Heart left ventricle (tissue), 16 donors: Measurements from ENCODE around the gene HEMGN. TPM values are rescaled to one million over a fixed set of nuclear protein-coding genes. Genes with fewer than 3 reads are reported as not detected.

Source experiments
- ATAC-seq, 4 donors: fragments of 200-7000 bp; cut with Tn5 transposase; one replicate each; pipeline ENCODE4 v1.9.1; 2020 to 2022; ENCODE audit warnings: moderate library complexity in 4 of 4, mild to moderate bottlenecking in 3 of 4, moderate number of reproducible peaks in 1 of 4
- DNase-seq, 5 donors: peaks; one replicate each; pipeline ENCODE4 v3.0.0-alpha.2; 2020
- H3K27ac ChIP-seq, 12 donors: fragments of 200-600 bp; sonication (generic) in 4 of 12; one replicate each; pipeline versions ENCODE4 v1.5.0 to v1.8.0; 2016 to 2022; ENCODE audit warnings: mild to moderate bottlenecking in 2 of 12
- H3K27me3 ChIP-seq, 9 donors: fragments of 200-600 bp; sonication (generic) in 2 of 9; one replicate each; pipeline versions ENCODE4 v1.5.1 to v1.8.0; 2016 to 2022; ENCODE audit warnings: mild to moderate bottlenecking in 3 of 9
- H3K36me3 ChIP-seq, 9 donors: fragments of 200-600 bp; sonication (generic) in 2 of 9; one replicate each; pipeline versions ENCODE4 v1.5.0 to v1.8.0; 2018 to 2022; ENCODE audit warnings: mild to moderate bottlenecking in 2 of 9
- H3K4me1 ChIP-seq, 12 donors: fragments of 200-600 bp; sonication (generic) in 4 of 12; one replicate each; pipeline versions ENCODE4 v1.5.0 to v1.8.0; 2016 to 2022; ENCODE audit warnings: mild to moderate bottlenecking in 3 of 12
- H3K4me3 ChIP-seq, 12 donors: fragments of 200-600 bp; sonication (generic) in 4 of 12; one replicate each; pipeline versions ENCODE4 v1.5.0 to v1.8.0; 2017 to 2022; ENCODE audit warnings: mild to moderate bottlenecking in 9 of 12, moderate library complexity in 4 of 12
- H3K9me3 ChIP-seq, 12 donors: fragments of 200-600 bp; sonication (generic) in 4 of 12; one replicate each; pipeline versions ENCODE4 v1.5.0 to v1.8.0; 2016 to 2022; ENCODE audit warnings: mild to moderate bottlenecking in 1 of 12
- POLR2A ChIP-seq, 2 donors: fragments of 450-650 bp; IDR thresholded peaks; one replicate each; pipeline ENCODE4 v1.6.1; 2017; ENCODE audit warnings: antibody characterized with exemption in 2 of 2, mild to moderate bottlenecking in 2 of 2, moderate library complexity in 2 of 2
- WGBS, 4 donors: extraction: QIAGEN DNeasy Blood & Tissue Kit in 2 of 4; methylation state at CpG; one replicate each; pipeline versions ENCODE4 v1.1.5 to v1.1.7; 2013 to 2018; 5-methylcytosine and 5-hydroxymethylcytosine counted together
- intact Hi-C, 10 donors: fragments of 100-400 bp; cut with DNase I; formaldehyde crosslinking; loops; one replicate each; pipeline versions ENCODE4 v1.11.1 to v1.14.2; 2022
- polyA plus RNA-seq, 2 donors: library from polyadenylated mRNA; stranded (reverse); fragments of 200-250 nt; gene quantifications; one replicate each; pipeline ENCODE4 v1.2.3, GENCODE V29; 2013
- total RNA-seq, 9 donors: library from RNA; depleted of rRNA in 2 of 9; stranded (reverse); fragments of >200 nt in 2 of 9; fragmentation: NEBNext Ultra II Directional in 3 of 9; extraction: Animal tissue kit (Norgen Biotek cat#: 25700) in 3 of 9; gene quantifications; one replicate each; pipeline versions ENCODE4 v1.1.0 to v1.2.4, GENCODE V29; 2016 to 2023
- TF ChIP-seq, protein P1 (sequence below), 12 donors: fragments of 200-600 bp; sonication (generic) in 4 of 12; IDR thresholded peaks; one replicate each; pipeline versions ENCODE4 v1.5.0 to v1.8.0; 2018 to 2022; ENCODE audit warnings: antibody characterized with exemption in 12 of 12, mild to moderate bottlenecking in 5 of 12
- donor health status: ischemic (EF 13 %, LVEDD 7.1; RV severe dilation, severe dysfunction).
- donor health status: healthy with polysubstance abuse.
- donor health status: DM: no; HTN: yes; CAD: no.
- donor health status: DM: no; HTN: no; CAD: no.
- donor health status: ischemic (EF 25% LVEDD 6.9; RV normal size, moderate dysfunction).
- donor health status: ischemic (EF 25% LVEDD 5.7; RV mildly dilated, moderate dysfunction).
- donor health status: healthy.
- donor health status: DM: yes; HTN: yes; CAD: no.
- donor health status: ischemic (EF 35%, LVEDD 5.7; RV mildly dilated, moderate dysfunction).
- donor health status: nonischemic (EF 11% LVEDD 7.7; RV severe dilation, severe dysfunction).
- donor health status: DM: yes; HTN: yes; CAD: no.
- donor health status: PGD.
- donor health status: ischemic (EF 29% LVEDD 5.4; RV normal size, mild dysfunction).
- donor health status: nonischemic (EF 23%, LVEDD 6.1; RV moderate dilation, normal function).

Gene HEMGN
- total and polyA plus RNA-seq, 11 donors = 0.23 to 0.40 TPM; not detected in 9

- Histone ChIP-seq H3K4me3 (no peak overlapping the region), H3K36me3 (peaks cover 0 to 42% (median 16%) of the 10 kb centered on the region in 9 donors), H3K4me1 (peaks cover 0 to 35% (median 6%) of the 10 kb centered on the region in 12 donors), H3K27me3 (no peaks in the 10 kb centered on the region), H3K9me3 (no peaks in the 10 kb centered on the region), H3K27ac (no peak overlapping the region)
- no peak for ATAC-seq
- TF ChIP-seq POLR2A (IDR thresholded peaks at IDR 0.05) = no peak
- TF ChIP-seq, protein P1, sequence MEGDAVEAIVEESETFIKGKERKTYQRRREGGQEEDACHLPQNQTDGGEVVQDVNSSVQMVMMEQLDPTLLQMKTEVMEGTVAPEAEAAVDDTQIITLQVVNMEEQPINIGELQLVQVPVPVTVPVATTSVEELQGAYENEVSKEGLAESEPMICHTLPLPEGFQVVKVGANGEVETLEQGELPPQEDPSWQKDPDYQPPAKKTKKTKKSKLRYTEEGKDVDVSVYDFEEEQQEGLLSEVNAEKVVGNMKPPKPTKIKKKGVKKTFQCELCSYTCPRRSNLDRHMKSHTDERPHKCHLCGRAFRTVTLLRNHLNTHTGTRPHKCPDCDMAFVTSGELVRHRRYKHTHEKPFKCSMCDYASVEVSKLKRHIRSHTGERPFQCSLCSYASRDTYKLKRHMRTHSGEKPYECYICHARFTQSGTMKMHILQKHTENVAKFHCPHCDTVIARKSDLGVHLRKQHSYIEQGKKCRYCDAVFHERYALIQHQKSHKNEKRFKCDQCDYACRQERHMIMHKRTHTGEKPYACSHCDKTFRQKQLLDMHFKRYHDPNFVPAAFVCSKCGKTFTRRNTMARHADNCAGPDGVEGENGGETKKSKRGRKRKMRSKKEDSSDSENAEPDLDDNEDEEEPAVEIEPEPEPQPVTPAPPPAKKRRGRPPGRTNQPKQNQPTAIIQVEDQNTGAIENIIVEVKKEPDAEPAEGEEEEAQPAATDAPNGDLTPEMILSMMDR (IDR thresholded peaks at IDR 0.05) = no peak
- intact Hi-C loops = loop anchor here in 3 of 10 donors (5.0 to 10.0 kb wide), 2 partner anchors 191 to 438 kb away; no protein-coding TSS in a partner anchor
- no peak for DNase-seq
- 85 to 96% (median 92%) methylated on average over 1 of the region's 1 CpG for WGBS, 4 donors
These were observed 34.8 kb downstream of the HEMGN start for GRCh38 chr9:97903177-97903576.

DNA sequence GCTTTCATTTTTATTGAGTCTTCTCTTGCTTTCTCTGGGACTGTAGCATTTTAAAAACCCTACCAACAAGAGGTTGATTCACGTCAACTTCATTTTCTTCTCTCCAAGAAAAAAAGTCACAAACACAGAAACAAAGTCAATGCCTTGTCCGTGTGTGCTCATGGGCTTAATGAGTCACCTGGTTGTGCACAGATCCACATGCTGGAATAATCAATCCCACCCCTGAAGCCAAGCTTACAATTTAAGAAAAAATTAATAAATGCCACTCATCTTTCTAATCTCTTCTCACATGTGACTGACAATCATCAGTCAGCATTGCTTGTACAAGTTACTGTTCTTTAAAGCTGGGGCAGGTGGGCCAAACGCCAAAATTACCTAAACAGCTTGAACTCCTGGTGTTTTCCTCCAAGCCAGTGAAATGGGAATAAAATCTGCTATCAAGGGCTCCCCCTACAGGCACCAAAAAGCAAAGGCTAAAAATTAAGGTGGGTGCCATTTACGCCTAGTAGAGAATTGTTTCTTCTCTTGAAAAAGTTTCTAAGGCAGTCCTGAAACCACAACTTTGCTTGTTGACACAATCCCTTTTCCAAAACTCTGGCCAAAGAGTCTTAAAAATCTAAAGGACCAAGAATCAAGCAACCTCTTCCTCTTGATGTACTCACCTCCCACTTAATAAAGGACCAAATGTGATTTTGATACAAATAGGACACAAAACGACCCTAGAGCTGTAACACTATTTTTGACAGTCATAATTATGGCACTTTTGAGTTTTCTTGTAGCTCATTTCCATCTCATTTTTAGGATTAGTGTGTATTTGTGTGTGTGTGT, 37.0 kb downstream of the HEMGN start:
- TF ChIP-seq, protein P1 (IDR thresholded peaks at IDR 0.05) = peak; percentile 53 to 77 (median 70)
- no peak for TF ChIP-seq POLR2A (IDR thresholded peaks at IDR 0.05)
- H3K4me3 ChIP-seq = no peak overlapping the region
- intact Hi-C loops = loop anchor here (1.0 to 10.0 kb wide), 5 partner anchors 189 to 436 kb away; no protein-coding TSS in a partner anchor
- H3K27me3 ChIP-seq = no peaks in the 10 kb centered on the region
- DNase-seq (no peak), ATAC-seq (peak in 1 of 4 donors; percentile 50)
- peaks cover 0 to 14% (median under 1%) of the 10 kb centered on the region in 12 donors for H3K4me1 ChIP-seq
- no peak overlapping the region for H3K27ac ChIP-seq
- H3K36me3 ChIP-seq = peaks cover 0 to 39% (median 19%) of the 10 kb centered on the region in 9 donors
- H3K9me3 ChIP-seq = no peaks in the 10 kb centered on the region
- WGBS, 4 donors = 43 to 54% (median 49%) methylated on average over 5 of the region's 5 CpGs

DNA sequence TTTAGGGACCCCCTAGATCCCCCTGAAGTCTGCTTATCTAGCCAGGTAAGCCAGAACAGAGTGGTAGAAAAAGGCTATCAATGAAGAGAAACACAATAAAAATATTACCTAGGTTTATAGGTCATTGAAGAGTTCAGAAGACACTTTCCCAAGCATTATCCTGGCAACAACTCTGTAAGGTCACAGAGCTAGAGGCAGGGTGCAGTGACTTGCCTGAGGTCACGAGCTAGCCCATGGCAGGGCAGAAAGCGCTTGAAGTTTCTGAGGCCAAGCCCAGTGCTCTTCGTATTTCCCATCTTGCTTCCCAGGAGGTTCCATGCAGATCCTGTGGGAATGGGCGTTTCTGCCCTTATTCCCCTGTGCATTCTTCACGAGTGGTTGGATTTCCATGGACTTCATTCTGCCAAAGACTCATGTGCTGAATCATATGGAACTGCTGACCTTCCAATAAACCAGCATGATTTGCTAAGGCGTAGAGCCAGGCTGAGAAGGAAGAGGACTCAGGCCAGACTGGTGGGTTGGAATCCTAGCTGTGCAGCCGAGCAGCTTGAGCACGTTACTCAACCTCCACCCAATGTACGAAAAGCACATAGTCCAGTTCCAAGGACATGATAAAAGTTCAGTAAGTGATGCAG, 37.8 kb downstream of the HEMGN start:
- WGBS, 4 donors = 82 to 89% (median 85%) methylated on average over 9 of the region's 9 CpGs

More for the DNA sequence above, 37.8 kb downstream of the HEMGN start:
- no peak overlapping the region for H3K4me3 ChIP-seq
- no peaks in the 10 kb centered on the region for H3K9me3 ChIP-seq
- H3K36me3 ChIP-seq = peaks cover 0 to 37% (median 19%) of the 10 kb centered on the region in 9 donors
- peak in 2 of 4 donors; percentile 28 to 38 for ATAC-seq
- peaks cover 0 to 7% (median 0%) of the 10 kb centered on the region in 12 donors for H3K4me1 ChIP-seq
- TF ChIP-seq POLR2A (IDR thresholded peaks at IDR 0.05) = no peak
- TF ChIP-seq, protein P1 (IDR thresholded peaks at IDR 0.05) = no peak
- H3K27ac ChIP-seq = no peak overlapping the region
- intact Hi-C loops = loop anchor here in 9 of 10 donors (2.0 to 10.0 kb wide), 4 partner anchors 188 to 435 kb away; no protein-coding TSS in a partner anchor
- no peak for DNase-seq
- no peaks in the 10 kb centered on the region for H3K27me3 ChIP-seq
